CD4-positive, alpha-beta T cell treated with Interferon alpha-2 for 1 hour (primary cell): Measurements from ENCODE around the gene FBXW10.
"Not testable (repeated sequence)": the region's sequence is repeated elsewhere in the genome, so short reads cannot be mapped to it uniquely, and the experiment has no call there.

Source experiments
- DNase-seq, 2 donors: peaks; one replicate each; pipeline ENCODE4 v3.0.0-alpha.2; 2020 to 2022

The FBXW10 gene

GRCh38 chr17:18755969-18756368, 12.1 kb downstream of the FBXW10 start:
- DNase-seq = not testable (repeated sequence)

DNA sequence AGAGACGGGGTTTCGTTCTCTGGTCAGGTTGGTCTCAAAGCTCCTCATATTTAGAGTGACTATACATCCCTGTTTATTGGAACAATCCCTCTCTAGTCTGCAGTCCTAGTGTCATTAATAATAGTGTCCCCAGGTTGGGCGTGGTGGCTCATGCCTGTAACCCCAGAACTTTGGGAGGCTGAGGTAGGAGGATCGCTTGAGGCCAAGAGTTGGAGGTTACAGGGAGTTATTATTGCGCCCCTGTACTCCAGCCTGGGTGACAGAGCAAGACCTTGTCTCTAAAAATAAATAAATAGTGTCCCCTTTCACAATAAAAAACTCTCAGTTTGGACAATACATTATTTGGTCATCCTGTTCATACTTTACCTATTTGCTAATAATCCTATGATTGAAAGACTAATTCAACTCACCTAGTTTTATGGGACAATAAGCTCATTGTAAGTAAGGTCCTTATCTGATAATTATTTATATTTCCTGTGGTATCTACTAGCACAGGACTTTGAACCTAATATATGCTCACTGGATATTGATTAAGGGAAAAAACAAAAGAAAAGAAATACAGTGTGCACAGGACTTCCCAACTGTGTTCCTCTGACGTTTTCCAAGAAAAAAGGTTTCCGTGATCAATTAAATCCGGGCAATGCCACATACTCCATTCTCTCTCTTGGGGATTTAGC, 13.7 kb downstream of the FBXW10 start:
- not testable (repeated sequence) for DNase-seq

GRCh38 chr17:18758344-18758743, 14.5 kb downstream of the FBXW10 start:
- DNase-seq = not testable (repeated sequence)

DNA sequence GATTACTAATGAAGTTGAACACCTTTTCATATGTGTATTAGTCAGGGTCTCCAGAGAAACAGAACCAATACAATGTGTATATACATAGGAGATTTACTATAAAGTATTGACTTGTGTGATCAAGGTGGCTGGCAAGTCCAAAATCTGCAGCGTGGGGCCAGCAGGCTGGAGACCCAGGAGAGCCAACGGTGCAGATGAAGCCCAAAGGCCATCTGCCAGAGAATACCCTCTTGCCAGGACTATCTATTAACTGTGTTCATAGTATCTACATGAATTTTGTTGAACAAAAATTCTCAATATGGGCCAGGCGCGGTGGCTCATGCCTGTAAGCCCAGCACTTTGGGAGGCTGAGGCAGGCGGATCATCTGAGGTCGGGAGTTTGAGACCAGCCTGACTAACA, 16.4 kb downstream of the FBXW10 start:
- DNase-seq = not testable (repeated sequence)

GRCh38 chr17:18770572-18770971, 26.7 kb downstream of the FBXW10 start:
- DNase-seq = not testable (repeated sequence)

DNA sequence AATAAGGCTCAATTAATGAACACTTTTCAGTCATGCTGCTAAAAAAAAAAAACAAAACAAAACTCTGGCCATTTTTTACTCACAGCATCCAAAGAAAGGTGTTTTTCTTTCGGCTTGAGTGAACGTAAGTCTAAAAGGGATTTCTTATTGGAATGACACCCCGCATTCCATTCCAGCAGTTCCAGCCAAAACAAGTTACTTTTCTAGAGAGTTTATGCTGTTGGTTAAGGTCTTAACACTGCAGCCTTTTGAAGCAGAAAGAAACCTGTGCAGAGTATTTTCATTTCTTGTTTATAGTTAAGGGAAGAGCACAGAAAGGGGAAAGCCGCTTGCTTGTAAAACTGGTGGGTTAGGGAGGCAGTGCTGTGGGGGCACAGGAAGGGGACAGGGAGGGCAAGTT, 27.2 kb downstream of the FBXW10 start:
- DNase-seq = not testable (repeated sequence)

GRCh38 chr17:18772471-18772870, 28.6 kb downstream of the FBXW10 start:
- no peak for DNase-seq

DNA sequence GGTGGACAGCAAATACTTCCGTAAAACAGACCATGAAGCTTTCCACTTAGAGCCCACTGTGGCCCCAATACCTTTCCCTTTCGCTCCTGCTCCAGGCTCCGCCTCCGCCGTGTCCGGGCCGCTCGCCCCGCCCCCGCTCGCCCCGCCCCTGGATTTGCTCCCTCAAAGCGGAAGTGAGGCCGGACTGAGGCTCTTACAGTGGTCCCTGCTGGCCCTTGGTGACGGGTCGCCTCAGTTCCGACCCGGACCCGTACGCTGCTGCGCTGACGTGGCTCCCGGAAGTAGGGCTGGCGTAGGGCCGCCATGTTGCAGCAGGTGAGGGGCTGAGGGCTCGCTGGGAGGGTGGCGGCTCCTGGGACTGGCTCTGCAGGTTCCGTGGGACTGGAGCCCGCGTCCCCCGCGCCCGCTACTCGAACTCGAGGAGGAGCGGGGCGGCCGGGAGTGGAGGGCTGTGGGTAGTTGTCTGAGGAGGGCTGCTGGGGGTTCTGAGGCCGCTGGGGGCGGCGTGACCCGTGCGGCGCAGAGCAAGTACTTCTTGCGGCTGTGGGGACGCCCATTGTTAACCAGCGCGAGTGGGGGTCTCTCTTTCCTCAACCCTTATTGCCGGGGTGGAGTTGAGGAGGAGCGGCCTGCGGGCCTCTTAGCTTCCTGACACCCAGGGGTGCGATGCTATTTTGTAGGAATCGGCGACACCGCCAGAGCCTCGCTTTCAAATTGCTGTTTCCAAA, 37.3 kb downstream of the FBXW10 start, which contains the start of gene TVP23B:
Gene TVP23B, plus strand, starts transcription at position 193 of the 728 bp plus-strand sequence. Its CDS starts 111 bp downstream, at position 304.
- DNase-seq = peak; percentile 96 to 97

GRCh38 chr17:18781805-18782204, 38.0 kb downstream of the FBXW10 start:
- DNase-seq = peak in 1 of 2 donors; percentile 24

DNA sequence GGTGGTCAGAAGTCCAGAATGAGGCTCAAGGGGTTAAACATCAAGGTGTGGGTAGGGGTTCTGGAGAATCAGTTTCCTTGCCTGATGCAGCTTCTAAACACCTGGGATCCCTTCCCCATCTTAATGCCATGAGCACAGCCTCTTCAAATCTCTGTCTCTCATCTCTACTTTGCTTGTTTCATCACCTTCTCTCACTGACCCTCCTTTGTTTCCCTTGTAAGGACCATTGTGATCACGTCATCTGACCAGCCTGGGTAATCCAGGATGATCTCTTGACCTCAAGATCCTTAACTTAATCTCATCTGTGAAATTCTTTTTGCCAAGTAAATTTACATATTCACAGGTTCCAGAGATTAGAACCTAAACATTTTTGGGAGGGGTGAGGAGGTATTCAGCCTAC, 42.1 kb downstream of the FBXW10 start:
- DNase-seq = not testable (repeated sequence)

GRCh38 chr17:18786890-18787289, 43.0 kb downstream of the FBXW10 start:
- not testable (repeated sequence) for DNase-seq

GRCh38 chr17:18791402-18791801, 47.5 kb downstream of the FBXW10 start:
- peak in 1 of 2 donors; percentile 40 for DNase-seq

DNA sequence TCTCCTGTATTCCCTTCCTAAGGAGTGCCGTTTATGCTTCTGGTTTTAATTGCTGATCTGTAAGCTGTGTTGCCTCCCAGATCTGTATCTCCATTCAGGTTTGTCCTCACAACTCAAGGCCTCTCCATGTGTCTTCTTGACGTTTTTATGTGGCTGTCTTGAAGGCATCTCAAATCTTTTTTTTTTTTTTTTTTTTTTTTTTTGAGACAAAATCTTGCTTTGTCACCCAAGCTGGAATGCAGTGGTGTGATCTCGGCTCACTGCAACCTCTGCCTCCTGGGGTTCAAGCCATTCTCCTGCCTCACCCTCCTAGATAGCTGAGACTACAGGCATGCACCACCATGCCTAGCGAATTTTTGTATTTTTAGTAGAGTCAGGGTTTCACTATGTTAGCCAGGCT, 51.0 kb downstream of the FBXW10 start:
- DNase-seq = not testable (repeated sequence)

GRCh38 chr17:18796887-18797286, 53.0 kb downstream of the FBXW10 start:
- DNase-seq = not testable (repeated sequence)

- DNase-seq = not testable (repeated sequence)
Measured at GRCh38 chr17:18803458-18804245, 59.8 kb downstream of the FBXW10 start.

DNA sequence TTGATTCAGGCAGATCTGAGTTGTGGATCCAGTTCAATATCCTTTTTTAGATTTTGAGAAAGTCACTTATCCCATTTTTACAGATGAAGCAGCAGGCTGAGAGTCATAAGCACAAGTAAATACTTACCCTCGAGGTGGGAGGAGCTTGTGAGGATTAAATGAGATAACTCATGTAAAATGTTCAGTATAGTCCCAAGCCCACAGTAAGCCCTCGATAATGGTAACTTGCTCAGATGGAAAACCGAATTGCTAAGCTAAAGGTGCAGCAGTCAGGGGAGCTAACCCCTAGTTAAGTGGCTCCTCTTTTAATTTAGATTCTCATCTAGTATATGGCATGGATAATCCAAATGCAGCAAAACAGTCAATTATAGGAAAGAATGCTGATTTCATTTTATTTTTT, 72.1 kb downstream of the FBXW10 start:
- DNase-seq = not testable (repeated sequence)

GRCh38 chr17:18816489-18817371, 72.9 kb downstream of the FBXW10 start:
- DNase-seq = peak; percentile 48 to 78

DNA sequence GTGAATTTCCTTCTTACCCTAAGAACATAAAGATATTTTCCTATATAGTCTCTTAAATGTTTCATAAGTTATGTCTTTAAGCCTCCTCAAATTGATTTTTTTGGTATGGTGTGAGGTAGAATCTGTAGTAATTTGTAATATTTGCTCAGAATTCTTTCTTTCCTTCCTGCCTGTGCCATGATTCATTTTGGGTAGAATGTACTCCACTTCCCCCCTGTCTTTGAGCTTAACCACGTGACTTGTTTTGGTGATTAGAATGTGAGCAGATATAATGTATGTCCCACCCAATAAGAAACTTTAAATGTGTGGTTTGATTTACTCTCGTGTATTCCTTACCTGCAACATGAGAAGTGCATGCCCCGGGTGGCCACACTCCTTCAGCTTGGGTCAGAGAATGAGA, 77.6 kb downstream of the FBXW10 start:
- DNase-seq = not testable (repeated sequence)

DNA sequence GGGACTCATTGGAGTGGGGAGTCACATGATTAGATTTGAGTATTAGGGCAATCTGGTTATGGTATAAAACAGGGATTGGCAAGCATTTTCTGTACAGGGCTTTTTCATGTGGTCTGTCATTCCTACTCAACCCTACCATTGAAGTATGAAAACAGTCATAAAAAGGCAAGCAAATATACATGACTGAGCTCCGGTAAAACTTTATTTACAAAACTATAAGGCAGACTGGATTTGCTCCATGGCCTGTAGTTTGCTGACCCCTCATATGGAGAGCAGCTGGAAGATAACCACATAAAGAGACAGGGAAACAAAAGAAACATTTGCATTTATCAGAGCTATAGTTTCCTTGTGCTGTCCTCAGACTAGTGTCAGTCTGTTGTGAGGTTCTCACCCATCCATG, 83.8 kb downstream of the FBXW10 start:
- DNase-seq = not testable (repeated sequence)
